GM19455 (cell line): ENCODE results near the gene ANAPC5.
"Not testable (repeated sequence)": the region's sequence is repeated elsewhere in the genome, so short reads cannot be mapped to it uniquely, and the experiment has no call there.

Experiments used
- ATAC-seq: cut with Tn5 transposase; IDR thresholded peaks from one replicate; pipeline ENCODE4 v1.9.1; 2021; ENCODE audit not compliant: unreplicated experiment

ANAPC5 gene

GRCh38 chr12:121314431-121314830, 37.8 kb downstream of the ANAPC5 start:
- ATAC-seq = no peak

GRCh38 chr12:121310231-121310630, 42.0 kb downstream of the ANAPC5 start:
- not testable (repeated sequence) for ATAC-seq

GRCh38 chr12:121307397-121307796, 44.8 kb downstream of the ANAPC5 start:
- ATAC-seq = not testable (repeated sequence)

DNA sequence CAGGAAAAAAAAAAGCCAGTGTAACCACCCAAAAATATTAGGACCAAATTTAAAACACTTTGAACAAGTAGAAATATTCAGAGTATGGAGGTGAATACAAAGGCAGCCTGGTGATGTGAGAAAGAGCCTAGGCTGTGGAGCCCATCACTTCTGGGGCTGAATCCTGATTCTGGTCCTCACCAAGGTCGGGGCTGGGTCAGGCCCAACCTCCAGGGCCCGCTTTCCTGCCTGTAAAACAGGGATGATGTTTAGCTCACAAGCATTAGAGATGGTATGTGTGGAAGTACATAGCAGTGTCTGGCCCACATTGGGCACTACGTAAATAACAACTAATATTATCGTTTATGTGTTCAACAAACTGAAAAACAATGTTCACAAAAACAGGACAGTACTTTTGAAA, 47.9 kb downstream of the ANAPC5 start:
- no peak for ATAC-seq

- ATAC-seq = no peak
Measured at GRCh38 chr12:121301876-121302275, 50.3 kb downstream of the ANAPC5 start.

DNA sequence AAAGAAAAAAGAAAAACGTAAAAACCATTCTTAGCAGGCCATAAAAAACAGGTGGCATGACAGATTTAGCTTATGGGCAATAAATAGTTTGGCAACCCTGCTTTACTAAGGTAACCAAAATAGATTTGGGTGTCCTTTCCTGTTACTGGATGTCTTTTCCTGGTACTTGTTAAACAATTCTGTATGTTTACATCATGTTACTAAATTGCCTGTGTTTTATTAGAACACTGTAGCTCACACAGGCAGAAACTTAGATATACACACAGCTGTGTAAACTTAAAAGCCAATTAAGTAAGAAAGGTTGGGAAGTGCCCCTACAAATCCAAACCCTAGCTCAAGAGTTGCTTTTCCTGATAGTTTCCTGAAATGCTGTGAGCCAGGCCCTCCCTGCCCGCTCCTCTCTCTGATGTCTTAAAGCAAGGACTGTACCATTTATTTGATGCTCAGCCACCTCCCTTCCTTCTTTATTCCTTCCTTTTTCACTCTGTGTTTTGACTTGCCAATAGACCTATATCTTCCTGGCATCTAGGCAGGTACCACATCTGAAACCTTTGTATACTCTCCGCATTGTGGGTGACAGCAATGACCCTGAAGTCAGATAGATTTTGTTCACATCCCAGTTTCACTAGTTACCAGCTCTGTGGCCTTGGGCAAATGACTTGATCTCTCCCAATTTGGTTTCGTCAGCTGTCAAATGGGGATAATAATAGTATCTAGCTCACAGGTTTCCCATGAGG, 52.0 kb downstream of the ANAPC5 start:
- no peak for ATAC-seq

DNA sequence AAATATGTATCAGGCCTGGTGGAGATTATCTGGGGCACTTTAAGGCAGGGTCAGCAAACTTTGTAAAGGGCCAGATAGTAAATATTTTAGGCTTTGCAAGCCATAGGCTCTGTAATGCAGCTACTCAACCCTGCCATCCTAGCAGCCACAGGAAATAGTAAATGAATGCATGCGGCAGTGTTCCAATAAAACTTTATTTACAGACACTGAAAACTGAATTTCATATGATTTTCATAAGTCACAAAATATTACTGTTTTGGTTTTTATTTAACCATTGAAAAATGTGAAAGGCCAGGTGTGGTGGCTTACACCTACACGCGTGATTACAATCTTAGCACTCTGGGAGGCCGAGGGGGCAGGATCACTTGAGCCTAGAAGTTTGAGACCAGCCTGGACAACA, 52.5 kb downstream of the ANAPC5 start:
- no peak for ATAC-seq

DNA sequence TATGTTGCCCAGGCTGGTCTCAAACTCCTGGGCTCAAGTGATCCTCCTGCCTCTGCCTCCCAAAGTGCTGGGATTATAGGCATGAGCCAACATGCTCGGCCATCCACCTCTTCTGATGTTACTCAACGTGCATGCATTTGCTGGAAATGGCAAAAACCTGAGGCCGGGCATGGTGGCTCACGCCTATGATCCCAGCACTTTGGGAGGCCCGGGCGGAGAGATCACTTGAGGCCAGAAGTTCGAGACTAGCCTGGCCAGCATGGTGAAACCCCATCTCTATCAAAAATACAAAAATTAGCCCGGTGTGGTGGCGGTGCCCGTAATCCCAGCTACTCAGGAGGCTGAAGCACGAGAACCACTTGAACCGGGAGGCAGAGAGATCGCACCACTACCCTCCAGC, 53.8 kb downstream of the ANAPC5 start:
- ATAC-seq = not testable (repeated sequence)

DNA sequence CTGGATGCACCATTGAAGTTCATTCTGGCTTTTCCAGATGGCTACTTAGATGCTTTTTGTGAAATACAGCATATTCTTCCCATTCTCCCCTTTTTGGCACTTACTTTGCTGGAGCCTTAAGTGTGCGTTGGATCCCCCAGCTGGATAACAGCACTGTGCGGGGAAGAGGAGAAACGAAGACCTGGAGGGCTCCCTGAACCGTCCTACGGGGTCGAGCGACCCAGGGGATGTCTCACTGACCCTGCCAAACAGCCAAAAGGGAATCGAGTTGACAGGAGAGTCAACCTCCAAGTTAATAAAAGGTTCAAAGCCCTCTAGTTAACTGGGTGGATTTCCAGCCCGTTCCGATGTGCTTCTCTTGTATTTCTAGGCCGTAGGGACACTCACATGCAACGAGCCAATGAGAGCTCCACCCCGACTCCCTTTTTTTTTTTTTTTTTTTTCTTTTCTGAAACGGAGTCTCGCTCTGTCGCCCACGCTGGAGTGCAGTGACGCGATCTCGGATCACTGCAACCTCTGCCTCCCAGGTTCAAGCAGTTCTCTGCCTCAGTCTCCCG, 54.7 kb downstream of the ANAPC5 start:
- no peak for ATAC-seq

GRCh38 chr12:121296618-121297434, 55.4 kb downstream of the ANAPC5 start, which contains the start of gene CAMKK2:
CAMKK2 (minus strand) TSS chr12:121296709; CDS start chr12:121274526, 22,183 bp downstream.
- ATAC-seq = peak; percentile 68

- peak; percentile 24 for ATAC-seq
Measured at GRCh38 chr12:121295746-121296617, 56.2 kb downstream of the ANAPC5 start.

DNA sequence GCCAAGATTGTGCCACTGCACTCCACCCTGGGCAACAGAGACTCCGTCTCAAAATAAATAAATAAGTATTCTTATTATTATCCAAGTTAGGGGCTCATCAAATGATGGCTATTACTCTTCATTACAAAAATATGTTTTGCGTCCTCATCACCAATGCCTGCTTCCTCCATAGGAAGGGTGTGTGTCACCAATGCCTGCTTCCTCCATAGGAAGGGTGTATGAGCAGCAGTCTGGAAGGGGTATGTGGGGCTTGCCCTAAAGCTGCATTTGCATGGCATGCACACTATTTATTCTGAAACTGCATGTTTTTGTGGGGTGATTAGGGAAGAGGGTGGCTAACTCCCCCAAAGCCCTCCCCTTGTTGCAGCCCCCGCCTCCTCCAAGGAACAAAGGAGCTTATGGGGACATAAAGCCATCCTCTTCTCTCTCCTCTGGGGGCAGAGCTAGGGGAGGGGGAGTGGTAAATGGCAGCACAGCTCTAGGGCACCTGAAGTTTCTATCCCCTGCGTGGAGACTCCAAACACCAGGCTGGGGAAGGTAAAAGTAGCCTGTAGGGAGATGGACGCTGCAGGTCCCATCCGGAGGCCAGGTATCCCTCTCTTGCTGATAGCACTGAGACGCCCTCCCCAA, 57.0 kb downstream of the ANAPC5 start:
- no peak for ATAC-seq

- no peak for ATAC-seq
Measured at GRCh38 chr12:121294151-121294889, 57.9 kb downstream of the ANAPC5 start.

DNA sequence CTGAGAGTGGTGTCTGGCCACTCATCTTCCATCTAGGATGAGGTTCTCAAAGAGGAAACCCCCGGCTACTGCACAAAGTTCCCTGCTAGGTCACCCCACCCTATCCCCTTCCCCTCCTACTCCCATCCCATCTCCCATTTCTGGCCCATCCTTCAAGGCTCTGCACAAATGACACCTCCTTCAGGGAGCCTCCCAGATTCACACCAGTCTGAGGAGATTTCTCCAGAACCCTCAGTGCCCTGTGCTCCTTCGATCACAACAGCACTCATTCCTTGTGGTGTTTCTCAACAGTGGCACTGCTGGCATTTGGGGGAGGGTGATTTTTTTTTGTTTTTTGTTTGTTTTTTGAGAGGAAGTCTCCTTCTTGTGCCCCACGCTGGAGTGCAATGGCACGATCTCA, 58.6 kb downstream of the ANAPC5 start:
- ATAC-seq = no peak

DNA sequence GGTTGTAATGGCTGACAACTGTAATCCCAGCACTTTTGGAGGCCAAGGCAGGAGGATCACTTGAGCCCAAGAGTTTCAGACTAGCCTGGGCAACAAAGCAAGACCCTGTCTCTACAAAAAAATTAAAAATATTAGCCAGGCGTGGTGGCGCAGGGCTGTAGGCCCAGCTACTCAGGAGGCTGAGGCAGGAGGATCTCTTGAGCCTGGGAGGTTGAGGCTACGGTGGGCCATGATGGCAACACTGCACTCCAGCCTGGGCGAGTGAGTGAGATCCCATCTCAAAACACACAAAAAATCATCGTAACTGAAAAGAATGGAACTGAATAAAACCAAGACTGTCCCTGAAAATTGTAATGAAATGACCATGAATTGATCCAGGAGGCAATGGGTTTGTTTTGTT, 61.8 kb downstream of the ANAPC5 start:
- ATAC-seq = no peak

DNA sequence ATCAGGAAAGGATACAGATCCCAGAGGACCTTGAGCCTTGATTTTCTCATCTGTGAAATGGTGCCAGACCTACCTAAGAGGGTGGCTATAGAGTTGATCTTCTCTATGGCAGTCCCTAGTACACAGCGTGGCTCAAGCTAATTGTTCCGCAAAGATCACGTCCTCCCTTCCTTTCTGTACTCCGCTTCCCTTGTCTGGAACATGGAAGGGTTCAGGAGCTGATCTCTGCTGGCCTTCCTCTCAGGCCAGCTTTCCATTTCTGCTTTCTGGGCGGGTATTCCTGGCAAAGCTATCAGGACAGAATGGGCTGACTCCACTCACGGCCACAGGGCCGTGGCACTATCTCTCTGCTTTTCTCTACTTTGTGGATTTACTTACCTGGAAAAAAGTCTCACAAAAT, 62.2 kb downstream of the ANAPC5 start:
- ATAC-seq = no peak

GRCh38 chr12:121288986-121289385, 63.2 kb downstream of the ANAPC5 start:
- ATAC-seq = no peak

GRCh38 chr12:121288158-121288845, 63.9 kb downstream of the ANAPC5 start:
- ATAC-seq = no peak

- ATAC-seq = no peak
Measured at GRCh38 chr12:121287267-121287954, 64.8 kb downstream of the ANAPC5 start.
